Posterior cingulate gyrus (tissue), 11 donors: Measurements from ENCODE around the gene AARS2.
"Not testable (repeated sequence)": the region's sequence is repeated elsewhere in the genome, so short reads cannot be mapped to it uniquely, and the experiment has no call there.

ENCODE experiments used
- DNase-seq, 10 donors: peaks; one replicate each; pipeline versions ENCODE4 v3.0.0 to v3.0.0-alpha.2; 2020 to 2021; ENCODE audit warnings: mixed read lengths in 3 of 10
- intact Hi-C: fragments of 100-400 bp; cut with DNase I; formaldehyde crosslinking; loops from one replicate; pipeline ENCODE4 v1.15.1; 2023

The AARS2 gene

GRCh38 chr6:44312901-44313788 lies at the start of gene AARS2:
TSS of gene AARS2 (minus strand) at chr6:44313347. CDS start at chr6:44313323, 24 bp downstream.
- DNase-seq = peak; percentile 76 to 97 (median 88)
- intact Hi-C loops = no loop called here

- intact Hi-C loops = no loop called here
- DNase-seq = peak in 2 of 10 donors; percentile 49 to 74
Measured at GRCh38 chr6:44361947-44362346, 48.8 kb upstream of the AARS2 start.

- no peak for DNase-seq
- intact Hi-C loops = no loop called here
Measured at GRCh38 chr6:44359973-44360372, 46.8 kb upstream of the AARS2 start.

- DNase-seq = no peak
- intact Hi-C loops = no loop called here
Measured at GRCh38 chr6:44356487-44356886, 43.3 kb upstream of the AARS2 start.

GRCh38 chr6:44355640-44356039 lies 42.5 kb upstream of the AARS2 start:
- intact Hi-C loops = no loop called here
- no peak for DNase-seq

- intact Hi-C loops = no loop called here
Measured at GRCh38 chr6:44353336-44353735, 40.2 kb upstream of the AARS2 start.

GRCh38 chr6:44352259-44352658 lies 39.1 kb upstream of the AARS2 start:
- no peak for DNase-seq
- intact Hi-C loops = no loop called here

More at GRCh38 chr6:44353336-44353735, 40.2 kb upstream of the AARS2 start:
- no peak for DNase-seq

GRCh38 chr6:44350650-44350994 lies 37.5 kb upstream of the AARS2 start:
- intact Hi-C loops, DNase-seq: not testable (repeated sequence)

- no peak for DNase-seq
- intact Hi-C loops = no loop called here
Measured at GRCh38 chr6:44349904-44350649, 36.9 kb upstream of the AARS2 start.

- DNase-seq, intact Hi-C loops: not testable (repeated sequence)
Measured at GRCh38 chr6:44346818-44347217, 33.7 kb upstream of the AARS2 start.

GRCh38 chr6:44342489-44342888 lies 29.3 kb upstream of the AARS2 start, which contains the start of gene SPATS1:
TSS of gene SPATS1 (plus strand) at chr6:44342650. CDS start at chr6:44343096, 446 bp downstream.
- intact Hi-C loops = no loop called here
- peak in 8 of 10 donors; percentile 24 to 90 (median 40) for DNase-seq

- DNase-seq = peak in 7 of 10 donors; percentile 30 to 88 (median 38)
- intact Hi-C loops = no loop called here
Measured at GRCh38 chr6:44342052-44342451, 28.9 kb upstream of the AARS2 start.

GRCh38 chr6:44341095-44341890 lies 28.1 kb upstream of the AARS2 start:
- intact Hi-C loops = no loop called here

GRCh38 chr6:44339763-44340625 lies 26.8 kb upstream of the AARS2 start:
- intact Hi-C loops = no loop called here
- peak in 1 of 10 donors; percentile 61 for DNase-seq

More at GRCh38 chr6:44341095-44341890, 28.1 kb upstream of the AARS2 start:
- no peak for DNase-seq

- peak in 1 of 10 donors; percentile 53 for DNase-seq
- intact Hi-C loops = no loop called here
Measured at GRCh38 chr6:44339301-44339700, 26.2 kb upstream of the AARS2 start.

GRCh38 chr6:44338228-44339122 lies 25.3 kb upstream of the AARS2 start:
- DNase-seq = peak in 8 of 10 donors; percentile 26 to 89 (median 64)
- intact Hi-C loops = loop anchor here (1.0 kb wide), 2 partner anchors 70 to 166 kb away; no protein-coding TSS in a partner anchor

- intact Hi-C loops = no loop called here
- peak in 1 of 10 donors; percentile 49 for DNase-seq
Measured at GRCh38 chr6:44335631-44336030, 22.5 kb upstream of the AARS2 start.

GRCh38 chr6:44333942-44334341 lies 20.8 kb upstream of the AARS2 start:
- DNase-seq = no peak
- intact Hi-C loops = no loop called here
